ENCODE results near the gene PAXX. TPM values are rescaled to one million over a fixed set of nuclear protein-coding genes. Genes with fewer than 3 reads are reported as not detected.

Gene PAXX
- total RNA-seq, 1 donor: 16.6 TPM

DNA sequence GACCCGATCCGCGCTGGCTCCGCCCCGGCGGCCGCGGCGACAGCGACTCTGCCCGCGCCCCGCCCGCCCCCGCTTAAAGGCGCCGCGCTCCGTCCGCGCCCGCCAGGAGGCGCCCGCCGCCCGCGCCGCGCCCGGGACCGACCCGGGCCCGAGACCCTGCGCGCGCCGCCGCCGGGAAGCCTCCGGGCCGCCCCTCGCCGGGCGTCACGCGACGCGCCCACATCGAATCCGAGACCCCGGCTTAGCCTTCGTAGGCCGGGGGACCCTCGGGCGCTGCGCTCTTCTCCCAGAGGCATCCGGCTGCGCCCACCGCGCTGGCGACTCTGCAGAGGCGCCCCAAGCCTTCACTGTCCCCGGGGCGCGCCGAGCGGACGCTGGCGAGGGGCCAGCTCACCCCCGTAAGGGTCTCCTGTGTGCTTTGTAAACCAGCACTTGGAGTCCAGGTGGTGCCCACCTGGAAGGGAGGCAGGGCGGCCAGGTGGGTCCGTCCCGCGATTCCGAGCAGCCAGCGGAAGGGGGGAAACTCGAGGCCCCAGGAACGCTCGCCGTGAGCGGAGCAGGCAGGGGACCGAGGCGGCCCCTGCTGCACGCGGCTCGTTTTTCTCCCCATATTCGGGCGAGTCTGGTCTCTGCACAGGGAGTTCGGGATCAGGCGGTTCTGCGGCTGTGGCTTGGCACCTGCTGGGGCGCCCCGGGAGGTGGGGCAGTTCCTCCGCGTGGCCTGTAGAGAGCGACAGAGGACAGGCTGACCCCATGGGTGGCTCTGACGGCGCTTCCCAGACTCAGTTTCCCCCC is 36.2 kb downstream of the PAXX start:
- peaks cover 10% of the 10 kb centered on the region for H4K20me1 ChIP-seq (ENCODE audit: insufficient read depth, low read length)
- no peaks in the 10 kb centered on the region for H3K36me3 ChIP-seq (ENCODE audit: insufficient read depth, low read length)
- peaks cover 15% of the 10 kb centered on the region for H3K4me1 ChIP-seq (ENCODE audit: insufficient read depth, low read length)
- TF ChIP-seq, protein P1, sequence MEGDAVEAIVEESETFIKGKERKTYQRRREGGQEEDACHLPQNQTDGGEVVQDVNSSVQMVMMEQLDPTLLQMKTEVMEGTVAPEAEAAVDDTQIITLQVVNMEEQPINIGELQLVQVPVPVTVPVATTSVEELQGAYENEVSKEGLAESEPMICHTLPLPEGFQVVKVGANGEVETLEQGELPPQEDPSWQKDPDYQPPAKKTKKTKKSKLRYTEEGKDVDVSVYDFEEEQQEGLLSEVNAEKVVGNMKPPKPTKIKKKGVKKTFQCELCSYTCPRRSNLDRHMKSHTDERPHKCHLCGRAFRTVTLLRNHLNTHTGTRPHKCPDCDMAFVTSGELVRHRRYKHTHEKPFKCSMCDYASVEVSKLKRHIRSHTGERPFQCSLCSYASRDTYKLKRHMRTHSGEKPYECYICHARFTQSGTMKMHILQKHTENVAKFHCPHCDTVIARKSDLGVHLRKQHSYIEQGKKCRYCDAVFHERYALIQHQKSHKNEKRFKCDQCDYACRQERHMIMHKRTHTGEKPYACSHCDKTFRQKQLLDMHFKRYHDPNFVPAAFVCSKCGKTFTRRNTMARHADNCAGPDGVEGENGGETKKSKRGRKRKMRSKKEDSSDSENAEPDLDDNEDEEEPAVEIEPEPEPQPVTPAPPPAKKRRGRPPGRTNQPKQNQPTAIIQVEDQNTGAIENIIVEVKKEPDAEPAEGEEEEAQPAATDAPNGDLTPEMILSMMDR (IDR thresholded peaks at IDR 0.05; ENCODE audit: extremely low read depth, low read depth, low read length): no peak
- peak overlapping the region; percentile 71 for H3K4me3 ChIP-seq (ENCODE audit: insufficient read depth, low read length)
- no peaks in the 10 kb centered on the region for H3K27me3 ChIP-seq (ENCODE audit: insufficient read depth, low read length)
- no peaks in the 10 kb centered on the region for H3K9me3 ChIP-seq (ENCODE audit: low read depth, low read length)
- no peaks in the 10 kb centered on the region for H3K79me2 ChIP-seq (ENCODE audit: insufficient read depth, low read length)
- no peak overlapping the region for H3K27ac ChIP-seq (ENCODE audit: low read depth, low read length)
- H2AFZ ChIP-seq (ENCODE audit: low read length): peak overlapping the region; percentile 59
- peak overlapping the region; percentile 90 for H3K4me2 ChIP-seq (ENCODE audit: insufficient read depth, low read length)
- peak; percentile 98 for DNase-seq (ENCODE audit: insufficient read length, low spot score, missing footprints)

DNA sequence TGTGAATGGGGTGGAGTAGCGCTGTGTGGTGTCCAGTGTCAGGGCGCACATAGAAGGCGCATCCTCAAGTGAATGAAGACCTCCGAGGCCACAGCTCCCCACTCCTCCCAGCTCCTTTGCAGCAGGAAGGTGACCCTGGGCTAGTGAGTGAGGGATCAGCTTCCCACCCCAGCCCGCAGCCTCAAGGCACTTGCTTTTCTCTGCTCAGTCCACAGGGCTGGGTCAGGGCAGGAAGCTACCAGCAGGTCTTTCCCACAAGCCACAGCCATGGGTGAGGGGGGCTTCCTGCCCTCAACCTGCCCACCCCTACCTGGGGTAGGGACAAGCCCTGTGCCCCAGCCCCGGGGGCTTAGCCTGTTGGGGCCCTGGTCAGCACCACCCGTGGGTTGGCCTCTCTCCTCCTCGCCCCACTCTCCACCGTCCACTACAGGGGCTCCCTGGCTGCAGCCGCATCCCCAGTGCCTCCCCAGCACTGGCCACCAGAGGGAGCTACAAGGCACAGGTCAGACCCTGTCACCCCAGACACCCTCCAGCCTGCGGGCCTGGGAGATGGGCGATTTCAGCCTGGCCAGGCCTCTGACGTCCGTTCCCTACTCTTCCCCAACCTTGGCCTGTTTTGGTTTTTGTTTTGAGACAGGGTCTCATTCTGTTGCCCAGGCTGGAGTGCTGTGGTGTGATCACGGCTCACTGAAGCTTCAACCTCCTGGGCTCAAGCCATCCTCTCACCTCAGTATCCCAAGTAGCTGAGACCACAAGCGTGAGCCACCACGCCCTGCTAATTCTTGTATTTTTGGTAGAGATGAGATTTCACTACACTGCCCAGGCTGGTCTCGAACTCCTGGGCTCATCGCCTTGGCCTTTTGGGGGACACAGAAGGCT is 37.1 kb downstream of the PAXX start:
- H4K20me1 ChIP-seq (ENCODE audit: insufficient read depth, low read length): peaks cover 10% of the 10 kb centered on the region
- no peaks in the 10 kb centered on the region for H3K36me3 ChIP-seq (ENCODE audit: insufficient read depth, low read length)
- H3K4me2 ChIP-seq (ENCODE audit: insufficient read depth, low read length): peak overlapping the region; percentile 90
- peak; percentile 99 for DNase-seq (ENCODE audit: insufficient read length, low spot score, missing footprints)
- H3K9me3 ChIP-seq (ENCODE audit: low read depth, low read length): no peaks in the 10 kb centered on the region
- no peaks in the 10 kb centered on the region for H3K27me3 ChIP-seq (ENCODE audit: insufficient read depth, low read length)
- TF ChIP-seq, protein P1 (IDR thresholded peaks at IDR 0.05; ENCODE audit: extremely low read depth, low read depth, low read length): peak; percentile 87
- no peaks in the 10 kb centered on the region for H3K79me2 ChIP-seq (ENCODE audit: insufficient read depth, low read length)
- peak overlapping the region; percentile 71 for H3K4me3 ChIP-seq (ENCODE audit: insufficient read depth, low read length)
- H2AFZ ChIP-seq (ENCODE audit: low read length): no peak overlapping the region
- peaks cover 15% of the 10 kb centered on the region for H3K4me1 ChIP-seq (ENCODE audit: insufficient read depth, low read length)
- H3K27ac ChIP-seq (ENCODE audit: low read depth, low read length): no peak overlapping the region

DNA sequence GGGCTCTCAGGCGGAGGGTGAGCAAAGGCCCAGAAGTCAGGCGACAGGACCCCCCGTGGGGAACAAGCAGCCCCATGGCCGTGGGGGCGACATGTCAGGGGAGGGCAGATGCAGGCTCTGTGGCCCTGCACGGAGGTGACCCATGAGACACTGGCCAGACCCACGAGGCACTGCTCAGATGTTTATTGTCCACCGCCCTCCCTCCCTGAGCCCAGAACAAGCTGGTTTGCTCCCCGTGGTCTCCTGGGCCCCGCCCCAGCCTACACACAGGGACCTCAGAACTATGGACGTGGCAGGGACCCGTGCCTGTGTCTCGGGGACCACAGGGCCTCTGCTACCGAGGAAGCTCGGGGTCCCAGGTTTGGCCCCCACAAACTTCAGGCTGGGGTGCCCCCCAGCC is 37.8 kb downstream of the PAXX start:
- no peak for DNase-seq (ENCODE audit: insufficient read length, low spot score, missing footprints)
- H3K79me2 ChIP-seq (ENCODE audit: insufficient read depth, low read length): no peaks in the 10 kb centered on the region
- H3K9me3 ChIP-seq (ENCODE audit: low read depth, low read length): no peaks in the 10 kb centered on the region
- no peak overlapping the region for H3K4me2 ChIP-seq (ENCODE audit: insufficient read depth, low read length)
- H3K4me3 ChIP-seq (ENCODE audit: insufficient read depth, low read length): no peak overlapping the region
- TF ChIP-seq, protein P1 (IDR thresholded peaks at IDR 0.05; ENCODE audit: extremely low read depth, low read depth, low read length): no peak
- H2AFZ ChIP-seq (ENCODE audit: low read length): no peak overlapping the region
- H3K36me3 ChIP-seq (ENCODE audit: insufficient read depth, low read length): no peaks in the 10 kb centered on the region
- H3K4me1 ChIP-seq (ENCODE audit: insufficient read depth, low read length): peaks cover 15% of the 10 kb centered on the region
- H3K27me3 ChIP-seq (ENCODE audit: insufficient read depth, low read length): no peaks in the 10 kb centered on the region
- peaks cover 10% of the 10 kb centered on the region for H4K20me1 ChIP-seq (ENCODE audit: insufficient read depth, low read length)
- no peak overlapping the region for H3K27ac ChIP-seq (ENCODE audit: low read depth, low read length)

All from osteoblast (primary cell).